T-helper 2 cell treated with Interferon-gamma antibody and Interleukin-4, amounts not matched to agents 100 ng/mL and 5 ng/mL, for 36 hours (primary cell): ENCODE measurements around the gene TRIM37. TPM values are rescaled to one million over a fixed set of nuclear protein-coding genes. Genes with fewer than 3 reads are reported as not detected.
"Not testable (repeated sequence)": the region's sequence is repeated elsewhere in the genome, so short reads cannot be mapped to it uniquely, and the experiment has no call there.

Experiments
- intact Hi-C: fragments of 100-400 bp; cut with micrococcal nuclease; formaldehyde crosslinking; loops from one replicate; pipeline ENCODE4 v1.15.1; 2023
- total RNA-seq: library from RNA; stranded (reverse); gene quantifications from 2 replicates; pipeline ENCODE4 v1.2.3, GENCODE V29; 2022

TRIM37 gene
- total RNA-seq, 1 donor from 2014 or later, result 22.0 TPM

DNA sequence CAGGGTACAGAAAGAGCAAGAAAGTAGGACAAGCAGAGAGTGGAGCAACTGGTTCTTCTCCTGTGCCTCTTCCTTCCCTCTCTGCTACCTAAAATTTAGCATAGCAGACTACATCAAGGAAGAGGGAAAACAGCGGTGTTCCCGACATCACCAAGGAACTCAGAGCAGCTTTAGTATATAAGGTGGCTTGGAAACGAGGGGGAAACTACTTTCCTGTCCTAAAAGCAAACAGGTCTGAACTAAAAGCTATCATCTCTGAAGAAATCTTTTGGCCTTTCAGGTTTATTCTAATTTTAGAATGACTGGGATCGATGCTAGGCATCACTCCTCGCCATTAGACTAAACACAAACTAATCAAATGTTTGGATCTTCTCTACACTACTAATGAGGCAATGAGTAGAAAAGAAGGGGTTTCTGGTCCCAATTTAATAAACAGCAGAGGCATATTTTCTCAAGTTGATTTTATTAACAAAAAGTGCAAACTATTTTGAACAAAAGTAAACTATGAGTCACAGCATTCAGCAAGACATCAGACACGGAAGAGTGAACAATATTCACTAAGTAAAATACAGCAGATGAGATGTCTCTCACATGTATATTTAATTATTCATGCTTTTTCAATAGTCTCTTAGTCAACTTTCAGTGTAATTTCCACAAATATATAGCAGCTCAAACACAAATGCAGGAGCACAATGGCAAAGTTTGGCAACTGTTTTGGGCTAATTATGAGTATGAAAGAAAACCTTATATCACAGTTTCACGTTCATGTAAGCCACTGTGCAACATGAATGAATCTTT lies 108.7 kb downstream of the TRIM37 start:
- intact Hi-C loops, result no loop called here

DNA sequence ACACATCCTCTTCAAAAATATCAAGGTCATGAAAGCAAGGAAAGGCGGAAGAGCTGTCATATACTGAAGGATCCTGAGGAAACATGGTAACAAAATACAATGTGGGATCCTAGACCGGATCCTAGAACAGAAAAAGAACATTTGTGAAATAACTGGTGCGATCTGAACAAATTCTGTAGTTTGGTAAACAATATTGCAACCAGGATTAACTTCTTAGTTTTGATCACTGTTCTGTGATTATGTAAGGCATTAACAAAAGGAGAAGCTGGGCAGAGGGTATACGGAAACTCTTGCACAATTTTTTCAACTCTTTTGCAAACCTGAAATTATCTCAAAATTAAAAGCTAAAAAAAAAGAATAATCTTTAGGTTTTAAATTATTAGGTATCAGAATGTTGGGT lies 109.7 kb downstream of the TRIM37 start:
- intact Hi-C loops, result no loop called here

DNA sequence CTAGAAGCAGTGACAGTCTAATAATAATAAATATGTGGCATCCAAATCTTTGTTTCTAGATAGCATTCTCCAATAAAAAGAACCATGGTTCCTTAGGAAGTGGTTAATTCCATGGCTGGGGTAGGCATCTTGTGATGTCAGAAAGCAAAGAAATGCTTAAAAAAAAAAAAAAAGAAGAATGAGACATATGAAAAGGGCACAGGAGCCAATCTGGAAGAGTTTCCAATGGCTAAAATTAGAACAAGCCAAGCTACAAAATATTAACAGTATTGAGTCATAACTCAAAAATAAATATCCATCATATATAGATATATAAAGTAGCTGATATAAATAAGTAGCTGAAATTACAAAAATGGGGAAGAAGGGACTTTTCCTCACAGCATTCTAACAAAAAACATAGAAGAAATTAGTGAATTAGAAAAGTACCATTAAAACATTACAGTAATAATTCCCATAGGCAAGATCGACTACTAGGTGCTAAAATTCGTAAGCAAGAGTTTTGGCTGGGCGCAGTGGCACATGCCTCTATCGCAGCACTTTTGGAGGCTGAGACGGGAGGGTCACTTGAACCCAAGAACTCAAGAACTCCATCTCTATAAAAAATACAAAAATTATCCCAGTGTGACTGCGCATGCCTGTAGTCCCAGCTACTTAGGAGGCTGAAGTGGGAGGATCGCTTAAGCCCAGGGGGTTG lies 111.3 kb downstream of the TRIM37 start:
- intact Hi-C loops, result no loop called here

DNA sequence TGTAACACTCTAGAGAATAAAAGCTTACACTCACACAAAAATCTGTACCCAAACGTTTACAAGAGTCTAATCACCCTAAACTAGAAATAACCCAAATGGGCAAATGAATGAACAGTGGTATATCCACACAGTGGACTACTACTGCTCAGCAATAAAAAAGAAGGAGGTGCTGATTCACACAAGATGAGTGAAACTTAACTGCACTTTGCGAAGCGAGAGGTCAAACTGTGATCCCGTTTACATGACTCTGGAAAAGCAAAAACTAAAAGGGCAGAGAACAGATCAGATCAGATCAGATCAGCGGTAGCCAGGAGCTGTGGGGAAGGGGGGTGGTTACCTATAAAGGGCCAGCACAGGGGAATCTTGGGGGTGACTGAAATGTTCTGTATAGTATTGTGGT lies 113.4 kb downstream of the TRIM37 start:
- intact Hi-C loops, result no loop called here

DNA sequence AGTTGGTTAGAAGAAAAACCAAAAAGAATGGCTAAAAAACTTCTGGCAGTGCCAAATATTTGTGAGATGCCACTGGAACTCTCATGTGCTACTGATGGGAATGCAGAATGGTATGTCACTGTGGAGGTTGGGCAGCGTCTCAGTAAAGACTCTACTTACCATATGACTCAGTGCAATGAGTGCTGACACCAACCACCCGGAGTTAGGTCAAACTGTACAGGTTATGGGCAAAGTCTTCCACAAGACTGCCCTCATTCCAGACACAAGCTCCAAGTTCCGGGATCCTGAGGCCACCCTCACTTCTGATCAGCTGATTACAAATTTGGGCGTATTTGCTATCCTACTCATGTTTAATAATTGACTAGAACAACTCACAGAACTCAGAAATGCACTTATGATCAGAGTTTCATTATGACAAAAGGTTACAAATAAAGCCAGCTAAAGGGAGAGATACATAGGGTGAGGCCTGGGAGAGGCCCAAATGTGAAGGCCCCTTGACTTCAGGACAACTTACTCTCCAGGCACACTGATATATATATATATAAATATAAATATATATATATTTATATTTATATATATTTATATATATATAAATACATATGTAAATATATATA lies 114.9 kb downstream of the TRIM37 start:
- intact Hi-C loops, result no loop called here

DNA sequence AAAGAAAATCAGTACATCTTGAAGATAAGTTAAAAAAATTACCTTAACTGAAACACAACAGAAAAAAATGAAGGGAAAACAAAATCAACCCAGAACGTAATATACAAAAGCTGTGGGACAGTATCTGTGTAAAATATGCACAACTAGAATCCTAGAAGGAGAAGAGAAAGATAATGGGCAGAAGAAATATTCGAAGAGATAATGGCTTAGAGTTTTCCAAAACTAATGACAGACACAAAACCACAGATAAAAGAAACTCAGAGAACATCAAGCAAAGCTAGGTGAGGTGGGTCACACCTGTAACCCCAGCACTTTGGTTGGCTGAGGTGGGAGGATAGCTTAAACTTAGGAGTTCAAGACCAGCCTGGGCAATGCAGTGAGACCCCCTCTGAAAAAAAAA lies 117.1 kb downstream of the TRIM37 start:
- intact Hi-C loops, result no loop called here

DNA sequence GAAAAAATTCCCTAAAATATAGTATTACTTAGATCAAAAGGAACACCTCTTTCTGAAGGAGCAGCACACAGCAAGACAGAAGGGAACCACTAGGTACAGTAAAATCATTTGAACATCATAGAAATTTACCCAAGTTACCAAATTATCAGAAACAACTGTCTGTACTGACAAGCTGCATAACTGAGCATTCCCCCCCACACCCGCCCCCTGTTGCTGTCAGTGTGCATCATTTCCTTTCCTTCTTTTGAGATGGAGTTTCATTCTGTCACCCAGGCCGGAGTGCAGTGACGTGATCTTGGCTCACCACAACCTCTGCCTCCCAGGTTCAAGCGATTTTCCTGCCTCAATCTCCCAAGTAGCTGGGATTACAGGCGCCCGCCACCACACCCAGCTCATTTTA lies 120.7 kb downstream of the TRIM37 start:
- intact Hi-C loops, result no loop called here

DNA sequence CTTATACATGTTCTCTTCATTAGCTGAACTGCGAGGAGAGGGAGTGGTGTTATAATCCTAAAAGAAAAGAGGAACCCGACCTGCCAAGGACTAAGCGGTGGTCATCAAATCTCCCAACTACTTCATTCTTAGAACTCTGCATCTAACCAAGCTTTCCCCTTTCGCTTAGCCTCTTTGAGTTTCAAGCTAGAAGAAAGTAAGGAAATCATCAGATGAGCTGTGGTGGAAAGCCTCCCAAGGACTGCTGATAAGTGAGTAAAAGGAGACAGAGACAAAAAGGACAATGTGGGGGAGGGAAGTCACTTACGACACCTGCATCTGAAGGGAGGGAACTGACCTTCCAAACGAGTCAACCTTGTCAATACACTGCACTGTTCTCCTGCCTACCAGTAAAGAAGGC lies 121.3 kb downstream of the TRIM37 start:
- intact Hi-C loops, result no loop called here

DNA sequence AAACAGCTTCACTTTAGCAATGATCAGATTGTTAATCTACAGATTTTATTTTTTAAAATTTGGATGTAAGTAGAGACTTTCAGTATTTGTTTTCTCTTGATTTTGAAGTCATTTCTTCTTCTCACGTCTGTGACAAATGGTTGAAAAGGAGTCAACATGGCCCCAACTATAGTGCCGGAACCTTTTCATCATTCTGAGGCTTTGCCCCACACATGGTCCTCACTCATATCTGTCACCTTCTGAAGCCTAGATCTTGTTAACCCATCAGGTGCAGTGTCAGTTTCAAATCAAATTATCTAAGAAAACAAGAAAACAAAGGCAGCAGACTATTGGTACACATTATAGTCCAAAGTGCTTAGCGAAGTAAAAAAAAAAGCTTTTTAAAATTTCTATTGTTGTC lies 124.1 kb downstream of the TRIM37 start:
- intact Hi-C loops, result no loop called here

DNA sequence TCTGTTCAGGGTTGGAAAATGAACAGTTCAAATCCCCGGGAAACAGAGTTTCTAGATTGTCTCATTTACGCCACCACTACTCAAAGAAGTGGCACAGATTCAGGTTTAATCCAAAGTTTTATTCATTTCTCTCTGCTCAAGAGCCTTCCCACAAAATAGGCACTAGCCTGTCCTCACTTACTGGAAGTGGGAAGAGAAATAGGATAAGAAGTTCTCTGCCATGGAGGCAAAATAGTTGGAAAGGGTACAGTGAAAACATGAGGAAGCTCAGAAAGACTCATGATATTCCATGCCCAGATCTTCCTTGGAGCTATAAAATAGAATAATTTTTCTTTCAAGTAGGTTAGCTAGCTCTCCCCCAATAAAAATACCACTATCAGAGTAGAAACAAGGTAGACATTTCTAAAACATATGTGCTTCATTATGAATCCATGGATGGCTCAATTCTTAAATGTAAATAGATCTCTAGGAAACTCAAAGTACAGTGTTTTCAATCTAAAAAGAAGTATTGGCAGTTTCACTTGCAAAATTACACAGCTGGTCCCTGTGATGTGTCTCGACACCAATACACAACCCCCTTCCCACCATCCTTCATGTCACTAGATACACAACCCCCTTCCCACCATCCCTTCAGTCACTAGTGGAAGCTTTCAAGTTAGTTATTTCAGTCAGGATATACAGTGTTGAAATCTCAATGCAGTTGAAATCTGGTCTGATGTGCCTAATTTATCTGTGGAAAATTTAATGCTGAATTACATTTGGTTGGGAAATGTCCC lies 125.8 kb downstream of the TRIM37 start:
- intact Hi-C loops, result no loop called here

DNA sequence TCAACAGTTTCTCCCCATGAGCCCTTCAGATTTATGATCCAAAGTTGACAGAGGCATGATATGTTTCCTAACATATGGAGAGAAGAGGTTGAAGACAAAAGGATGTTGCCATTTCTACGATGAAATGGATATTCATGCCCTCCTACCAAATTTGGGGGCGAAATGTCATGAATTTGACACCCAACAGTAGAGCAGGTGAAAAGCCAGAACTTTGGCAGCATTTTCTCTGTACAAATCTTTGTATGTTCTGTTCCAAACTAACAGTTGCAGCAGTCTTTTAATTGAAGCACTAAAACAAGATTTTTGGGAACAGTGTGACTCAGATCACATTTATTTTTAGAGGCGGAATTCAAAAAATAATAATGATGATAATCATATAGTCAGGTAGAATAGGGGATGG lies 130.1 kb downstream of the TRIM37 start:
- intact Hi-C loops, result no loop called here

DNA sequence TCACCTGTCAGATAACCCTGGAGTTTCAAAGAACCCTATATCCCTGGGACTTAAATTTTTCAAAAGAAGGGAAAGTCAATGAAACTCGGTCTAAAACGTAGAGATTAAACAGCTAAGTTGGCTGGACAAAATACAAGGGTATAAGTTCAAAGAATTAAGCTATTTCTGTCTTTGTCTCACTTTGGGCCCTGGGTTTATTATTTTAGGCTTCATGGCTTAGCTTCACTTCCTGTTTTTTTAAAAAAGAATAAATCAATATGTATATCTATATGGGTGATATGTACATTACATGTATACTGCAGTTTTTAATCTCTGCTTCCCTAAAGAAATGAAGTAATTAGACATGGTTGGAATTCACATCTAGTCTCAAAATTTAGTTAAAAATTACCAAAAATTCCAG lies 132.3 kb downstream of the TRIM37 start:
- intact Hi-C loops, result no loop called here

DNA sequence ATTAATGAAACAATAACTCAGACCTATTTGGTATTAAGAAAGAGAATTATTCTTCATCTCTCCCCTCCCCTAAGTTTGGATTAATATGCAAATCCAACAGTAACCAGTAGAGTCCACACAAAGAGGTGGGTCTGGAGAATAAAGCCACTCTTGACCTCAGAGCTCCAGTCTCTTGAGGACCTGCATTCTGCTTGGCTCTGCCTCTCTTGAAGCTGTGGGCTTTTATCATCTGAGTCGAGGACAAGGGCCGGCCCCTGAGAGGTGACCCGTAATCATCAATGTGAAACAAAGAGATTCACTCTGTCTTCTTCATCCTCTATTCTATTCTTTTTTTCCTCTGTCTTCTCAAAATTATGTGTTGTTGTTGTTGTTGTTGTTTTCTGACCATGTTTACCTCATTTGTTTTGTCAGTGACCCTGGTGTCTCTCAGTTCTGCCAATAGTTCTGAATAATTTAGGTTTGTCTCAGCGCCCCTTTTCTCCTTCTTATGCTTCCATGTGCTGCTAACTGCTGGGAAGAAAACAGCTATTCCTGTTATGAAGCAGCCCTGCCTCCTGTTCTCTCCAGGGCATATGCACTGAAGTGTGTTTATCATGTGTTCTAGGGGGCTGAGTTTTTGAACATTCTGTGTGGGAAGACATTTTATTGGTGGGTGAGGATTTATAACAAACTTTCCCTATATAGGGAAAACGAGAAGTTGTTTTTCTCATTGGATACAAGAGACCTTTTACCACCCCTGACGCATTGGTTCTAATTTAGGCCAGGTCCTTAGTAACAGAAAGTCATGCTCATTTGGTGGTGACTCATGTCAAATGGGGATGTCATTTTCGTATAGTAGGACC lies 135.8 kb downstream of the TRIM37 start:
- intact Hi-C loops, result no loop called here

DNA sequence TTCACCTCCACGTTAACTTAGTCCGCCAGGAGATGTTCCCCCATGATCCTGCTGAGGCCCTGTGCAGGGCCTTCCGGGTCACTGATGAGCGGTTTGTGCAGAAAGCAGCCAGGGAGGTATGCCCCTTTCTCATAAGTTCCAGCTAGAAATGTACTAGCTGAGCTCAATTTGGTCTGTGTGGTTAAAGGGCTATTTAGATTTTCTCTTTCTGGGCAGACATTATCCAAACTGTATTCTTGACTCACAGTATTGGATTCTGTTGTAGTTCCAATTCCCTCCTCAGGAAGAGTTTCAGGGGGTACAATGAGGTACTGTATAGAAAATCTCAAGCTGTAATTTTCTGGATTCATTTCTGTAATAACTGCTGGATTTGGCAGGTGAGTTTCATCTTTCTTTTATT lies 137.1 kb downstream of the TRIM37 start:
- intact Hi-C loops, result no loop called here

DNA sequence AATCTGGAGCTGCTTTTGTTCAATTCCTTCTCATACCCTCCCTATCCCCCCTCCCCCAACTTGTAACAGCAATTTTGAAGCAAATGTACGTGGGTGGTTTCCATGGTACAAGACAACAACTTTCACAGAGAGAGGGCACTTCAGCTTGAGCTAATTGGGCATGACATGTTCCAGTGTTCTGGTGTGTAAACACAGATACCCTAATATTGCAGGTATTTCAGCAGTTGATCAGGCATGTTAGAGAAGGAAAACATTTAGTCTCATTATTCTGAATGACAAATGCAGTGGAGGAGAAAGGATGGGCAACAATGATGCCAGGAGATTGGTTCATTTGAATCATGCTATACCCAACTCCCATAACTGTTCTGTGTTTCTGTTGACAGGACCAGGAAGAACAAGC lies 137.5 kb downstream of the TRIM37 start:
- intact Hi-C loops, result no loop called here

DNA sequence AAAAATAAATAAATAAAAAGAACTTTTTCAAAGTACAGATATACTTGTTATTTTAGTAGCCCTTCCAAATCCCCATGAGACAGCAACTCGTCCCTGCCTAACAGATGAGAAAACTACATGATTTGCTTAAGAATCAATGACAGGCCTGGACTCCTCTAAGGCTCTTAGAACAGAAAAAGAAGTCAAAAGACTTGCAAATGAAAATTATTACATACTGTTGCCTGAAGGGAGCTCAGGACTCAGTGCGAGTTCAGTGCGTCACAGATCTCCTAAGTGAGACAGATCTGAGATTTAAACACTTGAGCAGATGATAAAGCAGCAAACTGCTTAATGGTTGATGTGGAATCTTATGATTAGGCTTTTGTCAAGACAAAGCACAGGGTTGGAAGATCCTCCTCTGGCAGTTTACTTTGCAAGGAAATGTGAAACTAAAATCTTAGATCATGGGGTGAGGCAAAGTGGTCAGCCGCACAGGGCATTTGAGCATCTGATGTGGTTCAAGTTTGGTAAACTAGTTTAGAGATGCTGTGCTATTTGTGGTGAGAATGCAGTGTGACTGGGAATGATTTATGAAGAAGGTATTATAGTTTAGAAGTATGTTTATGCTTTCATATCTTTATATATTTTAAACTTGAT lies 138.1 kb downstream of the TRIM37 start:
- intact Hi-C loops, result no loop called here

DNA sequence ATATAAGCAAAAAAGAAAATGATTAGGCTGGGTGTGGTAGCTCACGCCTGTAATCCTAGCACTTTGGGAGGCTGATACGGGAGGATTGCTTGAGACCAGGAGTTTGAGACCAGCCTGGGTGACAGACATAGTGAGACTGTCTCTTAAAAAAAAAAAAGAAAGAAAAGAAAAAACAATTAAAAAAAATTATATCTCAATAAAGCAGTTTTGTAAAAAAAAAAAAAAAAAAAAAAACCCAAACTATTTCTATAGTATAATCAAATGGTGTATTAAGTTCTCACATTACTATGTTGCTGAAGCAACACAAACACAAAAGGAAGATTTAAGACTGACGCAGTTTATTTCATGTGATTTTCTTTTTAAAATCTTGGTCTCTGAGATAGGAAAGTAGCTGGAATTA lies 140.5 kb downstream of the TRIM37 start:
- intact Hi-C loops, result no loop called here

DNA sequence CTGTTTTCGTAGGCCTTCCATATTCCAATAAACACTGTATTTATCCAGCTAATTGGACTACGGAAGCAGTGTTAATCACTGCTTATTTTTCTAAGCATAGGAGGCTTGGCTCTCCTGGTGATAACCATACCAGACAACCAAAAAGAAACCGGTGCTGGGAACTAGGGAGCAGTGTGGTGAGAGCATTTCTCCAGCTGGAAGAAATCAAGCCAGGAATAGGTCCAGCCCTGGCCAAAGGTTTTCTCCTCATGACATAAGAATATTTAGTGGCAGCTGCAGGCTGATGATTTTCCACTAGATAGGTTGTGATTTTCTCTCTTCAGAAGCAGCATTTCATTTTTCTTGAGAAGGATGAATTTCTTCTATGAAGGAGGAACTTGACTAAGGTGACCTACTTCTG lies 141.5 kb downstream of the TRIM37 start:
- intact Hi-C loops, result no loop called here

DNA sequence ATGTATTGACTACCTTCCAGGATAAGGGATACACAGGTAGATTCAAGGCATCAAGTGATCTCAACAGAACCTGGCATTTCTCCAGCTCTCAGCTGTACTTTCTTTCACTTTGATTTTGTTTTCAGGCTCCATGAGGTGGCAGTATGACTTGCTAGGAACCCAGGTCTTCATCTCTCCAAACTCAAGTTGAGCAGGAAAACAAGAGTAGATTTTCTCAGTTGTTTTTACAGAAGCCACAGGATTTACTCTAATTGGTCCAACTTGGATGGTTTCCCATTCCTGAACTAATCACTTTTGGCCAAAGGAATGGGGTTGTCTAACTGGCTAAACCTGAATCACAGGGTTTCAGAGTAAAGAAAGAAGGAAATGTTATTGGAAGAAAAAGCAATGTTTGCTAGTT lies 146.6 kb downstream of the TRIM37 start:
- intact Hi-C loops, result no loop called here

DNA sequence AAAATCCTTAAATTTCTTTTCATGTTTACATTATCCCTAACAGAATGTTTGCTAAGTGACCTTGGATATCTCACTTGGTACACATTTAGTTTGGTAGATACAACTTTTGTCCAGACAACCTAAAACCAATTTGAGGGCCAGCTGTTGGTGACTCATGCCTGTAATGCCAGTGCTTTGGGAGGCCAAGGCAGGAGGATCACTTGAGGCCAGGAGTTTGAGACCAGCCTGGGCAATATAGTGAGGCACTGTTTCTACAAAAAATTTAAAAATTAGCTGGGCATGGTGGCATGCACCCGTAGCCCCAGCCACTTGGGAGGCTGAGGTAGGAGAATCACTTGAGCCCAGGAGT lies 149.0 kb downstream of the TRIM37 start:
- intact Hi-C loops, result not testable (repeated sequence)
